Upper lobe of left lung (tissue), 6 donors: Measurements from ENCODE around the gene PATJ. TPM values are rescaled to one million over a fixed set of nuclear protein-coding genes. Genes with fewer than 3 reads are reported as not detected.

Experiments
- ATAC-seq, 2 donors: fragments of 200-7000 bp; cut with Tn5 transposase; one replicate each; pipeline ENCODE4 v1.9.1; 2022; ENCODE audit warnings: mild to moderate bottlenecking in 2 of 2, moderate library complexity in 2 of 2; ENCODE audit not compliant: low FRiP score in 2 of 2
- DNase-seq, 2 donors: peaks; one replicate each; pipeline ENCODE4 v3.0.0-alpha.2; 2019 to 2020
- H3K27ac ChIP-seq, 4 donors: fragments of 200-600 bp; sonication (generic); one replicate each; pipeline ENCODE4 v1.5.1; 2016 to 2019
- H3K27me3 ChIP-seq, 4 donors: fragments of 200-600 bp; sonication (generic); one replicate each; pipeline ENCODE4 v1.5.1; 2017 to 2019
- H3K36me3 ChIP-seq, 4 donors: fragments of 200-600 bp; sonication (generic); one replicate each; pipeline ENCODE4 v1.5.1; 2016 to 2019
- H3K4me1 ChIP-seq, 4 donors: fragments of 200-600 bp; sonication (generic); one replicate each; pipeline ENCODE4 v1.5.1; 2018 to 2019
- H3K4me3 ChIP-seq, 4 donors: fragments of 200-600 bp; sonication (generic); one replicate each; pipeline ENCODE4 v1.5.1; 2017 to 2019; ENCODE audit warnings: mild to moderate bottlenecking in 2 of 4, moderate library complexity in 1 of 4
- H3K9me3 ChIP-seq, 4 donors: fragments of 200-600 bp; sonication (generic); one replicate each; pipeline ENCODE4 v1.5.1; 2018 to 2019
- CTCF ChIP-seq, 6 experiments: fragments of 450-650 bp in 4 of 6; fragments of 200-600 bp in 2 of 6; sonication (generic) in 2 of 6; IDR thresholded peaks; one replicate each; pipeline ENCODE4 v1.5.1; 2016 to 2019; ENCODE audit warnings: antibody characterized with exemption in 6 of 6
- EP300 ChIP-seq, 4 donors: sonication (generic); formaldehyde crosslinking; IDR thresholded peaks; one replicate each; pipeline ENCODE4 v1.5.1; 2017; ENCODE audit warnings: antibody characterized with exemption in 4 of 4, control low read depth in 2 of 4
- POLR2A ChIP-seq, 4 donors: fragments of 450-650 bp; IDR thresholded peaks; one replicate each; pipeline ENCODE4 v1.5.1; 2016 to 2017; ENCODE audit warnings: antibody characterized with exemption in 4 of 4, mild to moderate bottlenecking in 2 of 4
- POLR2AphosphoS5 ChIP-seq, 2 donors: sonication (generic); formaldehyde crosslinking; IDR thresholded peaks; one replicate each; pipeline ENCODE4 v1.5.1; 2017; ENCODE audit warnings: antibody characterized with exemption in 2 of 2
- WGBS, 2 donors: methylation state at CpG; one replicate each; pipeline ENCODE4 v1.1.5; 2017 to 2018; 5-methylcytosine and 5-hydroxymethylcytosine counted together
- total RNA-seq, 6 donors: library from RNA; depleted of rRNA in 4 of 6; stranded (reverse); fragments of >200 nt in 4 of 6; gene quantifications; one replicate each; pipeline versions ENCODE4 v1.1.0 to v1.2.1, GENCODE V29; 2016 to 2021
- donor health status: DM: no; HTN: no; CAD: no; lungs with moderate emphysema.
- donor health status: DM: no; HTN: yes; CAD: no; lungs with severe emphysema.

The PATJ gene
- total RNA-seq, 6 donors from 2014 or later = 37.1 to 217 (median 70.5) TPM

- no peaks in the 10 kb centered on the region for H3K36me3 ChIP-seq
- peak overlapping the region; percentile 11 to 57 (median 35) for H3K27ac ChIP-seq
- DNase-seq = no peak
- no peak overlapping the region for H3K4me3 ChIP-seq
- 74 to 100% methylated on average over 1 of the region's 1 CpG for WGBS, 2 donors
- peaks cover 0 to 3% (median 0%) of the 10 kb centered on the region in 4 donors for H3K4me1 ChIP-seq
- no peaks in the 10 kb centered on the region for H3K27me3 ChIP-seq
- peak in 1 of 2 donors; percentile 52 for ATAC-seq
- peaks cover 0 to 4% (median 0%) of the 10 kb centered on the region in 4 donors for H3K9me3 ChIP-seq
- TF ChIP-seq POLR2AphosphoS5 (IDR thresholded peaks at IDR 0.05) (no peak), EP300 (IDR thresholded peaks at IDR 0.05) (no peak), CTCF (IDR thresholded peaks at IDR 0.05) (no peak), POLR2A (IDR thresholded peaks at IDR 0.05) (no peak)
Measured at GRCh38 chr1:62068416-62068843, 326.1 kb downstream of the PATJ start.

- Histone ChIP-seq H3K4me1 (peaks cover 0 to 3% (median 0%) of the 10 kb centered on the region in 4 donors), H3K27me3 (no peaks in the 10 kb centered on the region), H3K27ac (peak overlapping the region; percentile 11 to 57 (median 35)), H3K9me3 (peaks cover 0 to 4% (median 0%) of the 10 kb centered on the region in 4 donors), H3K36me3 (no peaks in the 10 kb centered on the region), H3K4me3 (no peak overlapping the region)
- DNase-seq = no peak
- peak in 1 of 2 donors; percentile 85 for ATAC-seq
- 48 to 69% methylated on average over 5 of the region's 5 CpGs for WGBS, 2 donors
- TF ChIP-seq POLR2AphosphoS5 (IDR thresholded peaks at IDR 0.05) (no peak), EP300 (IDR thresholded peaks at IDR 0.05) (no peak), CTCF (IDR thresholded peaks at IDR 0.05) (no peak), POLR2A (IDR thresholded peaks at IDR 0.05) (no peak)
Measured at GRCh38 chr1:62068978-62069377, 326.7 kb downstream of the PATJ start.

- no peak overlapping the region for H3K27ac ChIP-seq
- no peak for TF ChIP-seq POLR2A (IDR thresholded peaks at IDR 0.05)
- TF ChIP-seq CTCF (IDR thresholded peaks at IDR 0.05) = peak in 2 of 6 experiments; percentile 19 to 32
- no peaks in the 10 kb centered on the region for H3K27me3 ChIP-seq
- H3K9me3 ChIP-seq = peaks cover 0 to 4% (median 0%) of the 10 kb centered on the region in 4 donors
- DNase-seq = no peak
- H3K36me3 ChIP-seq = no peaks in the 10 kb centered on the region
- no peak overlapping the region for H3K4me3 ChIP-seq
- ATAC-seq = no peak
- peaks cover 0 to 3% (median 0%) of the 10 kb centered on the region in 4 donors for H3K4me1 ChIP-seq
- 80 to 81% methylated on average over 4 of the region's 4 CpGs for WGBS, 2 donors
Measured at GRCh38 chr1:62070384-62071011, 328.2 kb downstream of the PATJ start.

- no peak overlapping the region for H3K27ac ChIP-seq
- peaks cover 0 to 3% (median 0%) of the 10 kb centered on the region in 4 donors for H3K4me1 ChIP-seq
- H3K27me3 ChIP-seq = no peaks in the 10 kb centered on the region
- peak in 1 of 2 donors; percentile 61 for ATAC-seq
- H3K4me3 ChIP-seq = no peak overlapping the region
- H3K9me3 ChIP-seq = peaks cover 0 to under 1% (median 0%) of the 10 kb centered on the region in 4 donors
- no peak for TF ChIP-seq POLR2AphosphoS5 (IDR thresholded peaks at IDR 0.05)
- no peak for TF ChIP-seq POLR2A (IDR thresholded peaks at IDR 0.05)
- TF ChIP-seq CTCF (IDR thresholded peaks at IDR 0.05) = no peak
- TF ChIP-seq EP300 (IDR thresholded peaks at IDR 0.05) = no peak
- DNase-seq = no peak
- WGBS, 2 donors = 89 to 91% methylated on average over 7 of the region's 7 CpGs
- H3K36me3 ChIP-seq = no peaks in the 10 kb centered on the region
Measured at GRCh38 chr1:62071695-62072094, 329.4 kb downstream of the PATJ start.

- Histone ChIP-seq H3K4me1 (no peaks in the 10 kb centered on the region), H3K9me3 (no peaks in the 10 kb centered on the region), H3K4me3 (no peak overlapping the region), H3K27ac (no peak overlapping the region), H3K36me3 (peaks cover 0 to 4% (median 0%) of the 10 kb centered on the region in 4 donors), H3K27me3 (no peaks in the 10 kb centered on the region)
- ATAC-seq (no peak), DNase-seq (no peak)
- TF ChIP-seq POLR2AphosphoS5 (IDR thresholded peaks at IDR 0.05) (no peak), EP300 (IDR thresholded peaks at IDR 0.05) (no peak), POLR2A (IDR thresholded peaks at IDR 0.05) (no peak), CTCF (IDR thresholded peaks at IDR 0.05) (no peak)
- 71 to 72% methylated on average over 3 of the region's 3 CpGs for WGBS, 2 donors
Measured at GRCh38 chr1:62076286-62076685, 334.0 kb downstream of the PATJ start.
